ENCODE data around the gene RBM20. TPM values are rescaled to one million over a fixed set of nuclear protein-coding genes. Genes with fewer than 3 reads are reported as not detected.

RBM20 gene
- total RNA-seq, 1 donor = 1.0 TPM

- Histone ChIP-seq H3K27me3 (ENCODE audit: insufficient read depth, low read length) (peaks cover 18% of the 10 kb centered on the region), H3K4me1 (ENCODE audit: insufficient read depth, low read length) (peaks cover 26% of the 10 kb centered on the region), H3K4me3 (ENCODE audit: low read length) (no peak overlapping the region), H3K9me3 (ENCODE audit: low read depth, low read length) (no peaks in the 10 kb centered on the region)
Observed at GRCh38 chr10:110737886-110738634, 93.9 kb downstream of the RBM20 start.

DNA sequence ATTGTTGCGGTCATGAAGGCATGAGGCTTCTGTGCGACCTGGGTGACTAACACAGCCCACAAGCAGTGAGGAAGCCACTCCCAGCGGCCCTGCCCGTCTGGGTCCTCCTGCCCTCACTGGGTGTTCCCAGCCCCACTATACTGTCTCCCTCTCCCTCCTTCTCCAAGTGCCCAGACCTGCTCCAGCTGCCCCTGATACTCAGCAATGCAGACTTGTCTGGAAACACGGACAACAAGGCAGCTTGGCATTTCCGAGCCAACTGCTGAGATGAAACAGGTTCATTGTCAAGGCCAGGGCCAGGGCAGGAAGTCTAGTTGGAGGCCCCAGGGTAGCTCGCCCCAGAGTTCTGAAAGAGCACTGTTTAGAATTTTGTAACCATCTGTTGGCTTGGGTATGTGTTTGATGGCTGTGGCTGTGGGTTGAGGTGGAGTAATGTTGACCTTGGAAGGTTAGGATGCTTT is 95.7 kb downstream of the RBM20 start:
- Histone ChIP-seq H3K4me1 (ENCODE audit: insufficient read depth, low read length) (peaks cover 34% of the 10 kb centered on the region), H3K9me3 (ENCODE audit: low read depth, low read length) (no peaks in the 10 kb centered on the region), H3K27me3 (ENCODE audit: insufficient read depth, low read length) (peaks cover 6% of the 10 kb centered on the region), H3K4me3 (ENCODE audit: low read length) (no peak overlapping the region)

GRCh38 chr10:110742801-110743200 is 98.7 kb downstream of the RBM20 start:
- no peaks in the 10 kb centered on the region for H3K27me3 ChIP-seq (ENCODE audit: insufficient read depth, low read length)
- H3K9me3 ChIP-seq (ENCODE audit: low read depth, low read length) = no peaks in the 10 kb centered on the region
- peaks cover 42% of the 10 kb centered on the region for H3K4me1 ChIP-seq (ENCODE audit: insufficient read depth, low read length)
- no peak overlapping the region for H3K4me3 ChIP-seq (ENCODE audit: low read length)

- Histone ChIP-seq H3K4me3 (ENCODE audit: low read length) (no peak overlapping the region), H3K4me1 (ENCODE audit: insufficient read depth, low read length) (peaks cover 37% of the 10 kb centered on the region), H3K9me3 (ENCODE audit: low read depth, low read length) (peaks cover 6% of the 10 kb centered on the region), H3K27me3 (ENCODE audit: insufficient read depth, low read length) (no peaks in the 10 kb centered on the region)
Observed at GRCh38 chr10:110744782-110745181, 100.6 kb downstream of the RBM20 start.

DNA sequence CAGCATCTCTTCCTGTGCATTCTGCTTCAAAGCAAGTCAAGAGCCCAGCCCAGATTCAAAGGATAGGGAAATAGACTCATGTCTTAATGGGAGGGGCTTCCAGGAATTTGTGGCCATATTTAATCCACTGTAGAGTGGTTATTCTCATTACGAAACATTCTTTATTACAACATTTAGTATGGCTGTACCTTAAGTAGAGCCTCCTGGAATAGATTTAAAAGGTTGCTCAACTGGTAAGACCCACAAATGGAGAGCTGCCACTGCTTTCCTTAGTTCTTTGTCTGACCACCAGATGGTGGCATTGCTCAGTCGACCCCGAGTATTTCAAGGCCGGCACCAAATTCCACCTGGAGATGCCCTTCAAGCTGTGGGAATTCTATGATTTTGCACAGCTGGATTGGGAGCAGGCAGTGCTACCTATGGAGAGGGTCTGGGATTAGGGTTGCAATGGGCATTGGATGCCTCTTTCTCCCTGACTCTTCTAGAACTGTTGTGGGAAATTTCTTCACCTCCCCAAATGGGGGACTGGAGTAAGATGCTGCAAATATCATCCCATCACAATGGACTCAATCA is 102.2 kb downstream of the RBM20 start:
- no peak overlapping the region for H3K4me3 ChIP-seq (ENCODE audit: low read length)
- H3K9me3 ChIP-seq (ENCODE audit: low read depth, low read length) = peaks cover 6% of the 10 kb centered on the region
- no peaks in the 10 kb centered on the region for H3K27me3 ChIP-seq (ENCODE audit: insufficient read depth, low read length)
- peaks cover 25% of the 10 kb centered on the region for H3K4me1 ChIP-seq (ENCODE audit: insufficient read depth, low read length)

- peaks cover 19% of the 10 kb centered on the region for H3K4me1 ChIP-seq (ENCODE audit: insufficient read depth, low read length)
- H3K27me3 ChIP-seq (ENCODE audit: insufficient read depth, low read length) = no peaks in the 10 kb centered on the region
- no peak overlapping the region for H3K4me3 ChIP-seq (ENCODE audit: low read length)
- H3K9me3 ChIP-seq (ENCODE audit: low read depth, low read length) = peaks cover 6% of the 10 kb centered on the region
Observed at GRCh38 chr10:110746969-110747608, 103.0 kb downstream of the RBM20 start.

GRCh38 chr10:110747609-110748464 is 103.7 kb downstream of the RBM20 start:
- no peak overlapping the region for H3K4me3 ChIP-seq (ENCODE audit: low read length)
- peaks cover 16% of the 10 kb centered on the region for H3K4me1 ChIP-seq (ENCODE audit: insufficient read depth, low read length)
- peaks cover 6% of the 10 kb centered on the region for H3K9me3 ChIP-seq (ENCODE audit: low read depth, low read length)
- H3K27me3 ChIP-seq (ENCODE audit: insufficient read depth, low read length) = no peaks in the 10 kb centered on the region

DNA sequence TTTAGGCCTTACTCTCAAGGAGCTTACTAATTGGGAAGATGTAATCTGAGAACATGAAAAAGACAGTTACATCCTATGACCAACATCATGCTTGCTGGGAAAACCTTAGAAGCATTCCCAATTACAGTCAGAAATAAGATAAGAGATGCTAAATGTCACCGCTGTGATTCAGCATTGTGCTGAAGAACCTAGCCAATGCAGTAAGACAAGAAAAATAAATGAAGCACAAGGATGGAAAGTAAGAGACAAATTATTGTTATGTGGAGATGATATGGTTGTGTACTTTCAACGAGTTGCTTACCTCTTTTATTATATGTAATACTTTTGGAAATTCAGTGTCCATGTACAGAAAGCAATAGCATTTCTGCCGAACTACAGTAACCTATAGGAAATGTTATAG is 104.8 kb downstream of the RBM20 start:
- H3K9me3 ChIP-seq (ENCODE audit: low read depth, low read length) = peaks cover 6% of the 10 kb centered on the region
- H3K4me1 ChIP-seq (ENCODE audit: insufficient read depth, low read length) = peaks cover 16% of the 10 kb centered on the region
- H3K27me3 ChIP-seq (ENCODE audit: insufficient read depth, low read length) = no peaks in the 10 kb centered on the region
- no peak overlapping the region for H3K4me3 ChIP-seq (ENCODE audit: low read length)

DNA sequence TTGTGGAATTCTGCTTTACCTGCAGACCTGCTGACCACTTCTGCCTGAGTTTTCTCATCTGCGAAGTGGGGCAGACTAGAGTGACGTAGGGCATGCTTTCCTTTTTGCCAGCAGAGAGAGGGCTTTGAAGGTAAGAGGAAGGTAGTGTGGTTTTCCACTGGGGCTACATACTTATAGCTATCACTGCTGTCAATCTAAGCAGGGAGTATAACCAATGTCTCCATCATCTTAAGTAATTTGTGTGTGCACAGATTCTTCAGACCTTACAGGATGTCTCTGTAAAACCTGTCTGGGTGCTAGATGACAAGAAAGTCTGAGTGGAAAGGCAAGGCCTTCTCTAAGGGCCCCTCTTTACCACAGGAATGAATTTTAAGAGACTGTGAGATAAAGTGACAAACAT is 106.8 kb downstream of the RBM20 start:
- no peak overlapping the region for H3K4me3 ChIP-seq (ENCODE audit: low read length)
- H3K4me1 ChIP-seq (ENCODE audit: insufficient read depth, low read length) = peaks cover 3% of the 10 kb centered on the region
- no peaks in the 10 kb centered on the region for H3K27me3 ChIP-seq (ENCODE audit: insufficient read depth, low read length)
- peaks cover 6% of the 10 kb centered on the region for H3K9me3 ChIP-seq (ENCODE audit: low read depth, low read length)

DNA sequence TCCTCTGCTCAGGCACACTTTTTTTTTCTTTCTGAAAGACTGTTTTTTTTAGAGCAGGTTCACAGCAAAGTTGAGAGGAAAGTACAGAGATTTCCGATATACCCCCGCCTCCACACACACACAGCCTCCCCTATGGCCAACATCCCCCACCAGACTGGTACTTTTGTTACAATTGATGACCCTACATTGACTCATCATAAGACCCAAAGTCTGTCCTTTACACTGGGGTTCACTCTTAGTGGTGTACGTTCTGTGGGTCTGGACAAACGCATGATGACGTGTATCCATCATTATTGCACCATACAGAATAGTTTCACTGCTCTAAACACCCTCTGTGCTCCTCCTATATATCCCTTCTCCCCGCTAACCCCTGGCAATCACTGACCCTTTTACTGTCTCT is 107.7 kb downstream of the RBM20 start:
- no peaks in the 10 kb centered on the region for H3K4me1 ChIP-seq (ENCODE audit: insufficient read depth, low read length)
- peaks cover 6% of the 10 kb centered on the region for H3K9me3 ChIP-seq (ENCODE audit: low read depth, low read length)
- H3K4me3 ChIP-seq (ENCODE audit: low read length) = no peak overlapping the region
- H3K27me3 ChIP-seq (ENCODE audit: insufficient read depth, low read length) = no peaks in the 10 kb centered on the region

GRCh38 chr10:110753462-110753861 is 109.3 kb downstream of the RBM20 start:
- H3K4me3 ChIP-seq (ENCODE audit: low read length) = no peak overlapping the region

DNA sequence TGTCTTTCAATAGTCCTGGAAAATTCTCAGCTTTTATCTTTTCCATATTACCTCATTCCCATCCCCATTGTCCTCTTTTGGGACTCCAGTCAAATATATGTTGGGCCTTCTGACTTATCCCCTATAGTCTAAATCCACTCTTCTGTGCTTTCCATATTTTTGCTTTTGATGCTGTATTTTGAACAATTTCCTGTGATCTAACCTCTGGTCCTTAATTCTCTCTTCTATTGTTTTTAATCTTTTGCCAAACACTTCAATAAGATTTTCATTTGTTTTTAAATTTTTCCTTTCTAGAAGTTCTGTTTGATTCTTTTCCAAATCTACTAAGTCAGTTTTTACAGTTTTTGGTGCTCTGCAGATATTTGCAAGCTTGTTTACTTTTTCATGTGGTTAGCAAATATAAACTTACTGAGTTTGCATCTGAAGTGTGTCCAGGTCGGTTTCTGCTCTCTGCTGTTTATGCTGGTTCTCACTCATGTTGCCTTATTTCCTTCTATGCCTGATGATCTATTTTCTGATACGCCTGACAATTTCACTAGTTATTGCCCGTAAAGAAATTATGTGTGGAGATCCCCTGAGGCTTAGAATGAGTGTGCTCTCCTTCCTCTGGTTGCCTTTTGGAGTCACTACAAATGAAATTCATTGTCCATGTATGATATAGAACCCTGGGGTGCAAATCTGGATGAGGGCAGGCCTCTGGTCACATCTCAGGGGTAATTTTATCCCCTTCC is 110.4 kb downstream of the RBM20 start:
- H3K4me3 ChIP-seq (ENCODE audit: low read length) = no peak overlapping the region
- H3K27me3 ChIP-seq (ENCODE audit: insufficient read depth, low read length) = no peaks in the 10 kb centered on the region
- no peaks in the 10 kb centered on the region for H3K9me3 ChIP-seq (ENCODE audit: low read depth, low read length)
- H3K4me1 ChIP-seq (ENCODE audit: insufficient read depth, low read length) = no peaks in the 10 kb centered on the region

More at GRCh38 chr10:110753462-110753861, 109.3 kb downstream of the RBM20 start:
- Histone ChIP-seq H3K4me1 (ENCODE audit: insufficient read depth, low read length) (no peaks in the 10 kb centered on the region), H3K27me3 (ENCODE audit: insufficient read depth, low read length) (no peaks in the 10 kb centered on the region), H3K9me3 (ENCODE audit: low read depth, low read length) (peaks cover 6% of the 10 kb centered on the region)

GRCh38 chr10:110755781-110756180 is 111.6 kb downstream of the RBM20 start:
- Histone ChIP-seq H3K9me3 (ENCODE audit: low read depth, low read length) (no peaks in the 10 kb centered on the region), H3K4me1 (ENCODE audit: insufficient read depth, low read length) (no peaks in the 10 kb centered on the region), H3K27me3 (ENCODE audit: insufficient read depth, low read length) (no peaks in the 10 kb centered on the region), H3K4me3 (ENCODE audit: low read length) (no peak overlapping the region)

DNA sequence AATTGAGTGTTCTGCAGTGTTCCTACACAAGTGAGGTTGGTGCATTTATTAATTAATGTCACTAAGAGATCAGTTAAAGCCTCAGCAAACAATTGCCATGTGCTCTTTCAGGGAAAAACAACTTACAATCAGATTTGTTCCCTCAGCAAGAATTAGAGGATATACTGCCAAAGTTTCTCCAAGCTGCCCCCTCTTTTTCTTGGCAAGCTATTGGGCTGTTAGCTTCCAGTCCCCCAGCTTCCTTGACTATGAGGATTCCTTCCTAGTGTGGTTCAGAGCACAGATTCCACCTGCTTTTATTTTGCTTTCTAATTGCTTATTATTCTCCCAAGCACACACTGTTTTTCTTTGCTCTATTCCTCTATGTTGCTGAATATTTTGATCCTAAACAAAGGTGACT is 112.7 kb downstream of the RBM20 start:
- H3K4me1 ChIP-seq (ENCODE audit: insufficient read depth, low read length) = no peaks in the 10 kb centered on the region
- no peak overlapping the region for H3K4me3 ChIP-seq (ENCODE audit: low read length)
- H3K27me3 ChIP-seq (ENCODE audit: insufficient read depth, low read length) = no peaks in the 10 kb centered on the region
- no peaks in the 10 kb centered on the region for H3K9me3 ChIP-seq (ENCODE audit: low read depth, low read length)
